ENCODE data around the gene TRIL.

DNA sequence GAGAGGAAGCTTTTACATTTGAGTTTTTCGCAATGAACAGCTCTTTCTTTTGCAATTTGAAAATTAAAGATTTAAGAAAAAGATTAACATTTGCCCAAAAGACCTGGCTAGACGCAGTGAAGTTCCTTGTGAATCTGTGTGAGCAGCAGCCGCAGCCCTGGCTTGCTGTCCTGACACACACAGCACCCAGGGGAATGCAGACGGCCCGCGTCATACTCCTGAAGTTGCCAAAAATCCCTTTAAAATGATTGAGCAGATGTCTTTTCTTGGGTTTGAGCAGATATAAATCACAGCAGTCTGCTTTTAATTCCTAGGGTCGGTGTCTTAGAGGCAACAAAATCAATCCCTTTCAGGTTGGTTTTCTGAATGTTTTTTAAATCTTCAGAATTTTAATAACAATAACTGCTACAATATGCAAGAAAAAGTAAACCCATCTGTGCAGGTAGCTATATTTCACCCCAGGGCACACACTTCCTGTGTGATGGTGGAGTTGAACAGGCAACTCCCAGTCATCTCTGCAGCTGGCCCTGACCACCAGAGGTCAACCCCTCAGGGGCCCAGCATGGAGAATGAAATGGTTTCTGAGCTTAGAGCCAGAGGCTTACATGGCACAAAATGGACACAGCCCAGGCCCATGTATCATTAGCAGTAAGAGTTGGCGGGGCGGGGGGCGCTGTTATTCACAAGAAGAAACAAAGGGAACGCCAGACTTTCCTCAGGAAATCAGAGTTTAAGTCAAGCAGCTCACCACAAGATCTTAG is 32.2 kb upstream of the TRIL start:
- TF ChIP-seq, protein P1, sequence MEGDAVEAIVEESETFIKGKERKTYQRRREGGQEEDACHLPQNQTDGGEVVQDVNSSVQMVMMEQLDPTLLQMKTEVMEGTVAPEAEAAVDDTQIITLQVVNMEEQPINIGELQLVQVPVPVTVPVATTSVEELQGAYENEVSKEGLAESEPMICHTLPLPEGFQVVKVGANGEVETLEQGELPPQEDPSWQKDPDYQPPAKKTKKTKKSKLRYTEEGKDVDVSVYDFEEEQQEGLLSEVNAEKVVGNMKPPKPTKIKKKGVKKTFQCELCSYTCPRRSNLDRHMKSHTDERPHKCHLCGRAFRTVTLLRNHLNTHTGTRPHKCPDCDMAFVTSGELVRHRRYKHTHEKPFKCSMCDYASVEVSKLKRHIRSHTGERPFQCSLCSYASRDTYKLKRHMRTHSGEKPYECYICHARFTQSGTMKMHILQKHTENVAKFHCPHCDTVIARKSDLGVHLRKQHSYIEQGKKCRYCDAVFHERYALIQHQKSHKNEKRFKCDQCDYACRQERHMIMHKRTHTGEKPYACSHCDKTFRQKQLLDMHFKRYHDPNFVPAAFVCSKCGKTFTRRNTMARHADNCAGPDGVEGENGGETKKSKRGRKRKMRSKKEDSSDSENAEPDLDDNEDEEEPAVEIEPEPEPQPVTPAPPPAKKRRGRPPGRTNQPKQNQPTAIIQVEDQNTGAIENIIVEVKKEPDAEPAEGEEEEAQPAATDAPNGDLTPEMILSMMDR (conservative IDR thresholded peaks at IDR 0.05; ENCODE audit: low read depth in 2 of 2): peak; percentile 19 to 24; a peak in 2 of 4 replicates
- TF ChIP-seq POLR2AphosphoS5 (IDR thresholded peaks at IDR 0.05; ENCODE audit: low read depth): no peak
- TF ChIP-seq EZH2phosphoT487 (IDR thresholded peaks at IDR 0.05; ENCODE audit: unreplicated experiment): no peak
- TF ChIP-seq, protein P2, sequence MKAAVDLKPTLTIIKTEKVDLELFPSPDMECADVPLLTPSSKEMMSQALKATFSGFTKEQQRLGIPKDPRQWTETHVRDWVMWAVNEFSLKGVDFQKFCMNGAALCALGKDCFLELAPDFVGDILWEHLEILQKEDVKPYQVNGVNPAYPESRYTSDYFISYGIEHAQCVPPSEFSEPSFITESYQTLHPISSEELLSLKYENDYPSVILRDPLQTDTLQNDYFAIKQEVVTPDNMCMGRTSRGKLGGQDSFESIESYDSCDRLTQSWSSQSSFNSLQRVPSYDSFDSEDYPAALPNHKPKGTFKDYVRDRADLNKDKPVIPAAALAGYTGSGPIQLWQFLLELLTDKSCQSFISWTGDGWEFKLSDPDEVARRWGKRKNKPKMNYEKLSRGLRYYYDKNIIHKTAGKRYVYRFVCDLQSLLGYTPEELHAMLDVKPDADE (IDR thresholded peaks at IDR 0.05): no peak
- TF ChIP-seq EZH2 (IDR thresholded peaks at IDR 0.05; ENCODE audit: low read depth, unreplicated experiment): no peak
- TF ChIP-seq, protein P3, sequence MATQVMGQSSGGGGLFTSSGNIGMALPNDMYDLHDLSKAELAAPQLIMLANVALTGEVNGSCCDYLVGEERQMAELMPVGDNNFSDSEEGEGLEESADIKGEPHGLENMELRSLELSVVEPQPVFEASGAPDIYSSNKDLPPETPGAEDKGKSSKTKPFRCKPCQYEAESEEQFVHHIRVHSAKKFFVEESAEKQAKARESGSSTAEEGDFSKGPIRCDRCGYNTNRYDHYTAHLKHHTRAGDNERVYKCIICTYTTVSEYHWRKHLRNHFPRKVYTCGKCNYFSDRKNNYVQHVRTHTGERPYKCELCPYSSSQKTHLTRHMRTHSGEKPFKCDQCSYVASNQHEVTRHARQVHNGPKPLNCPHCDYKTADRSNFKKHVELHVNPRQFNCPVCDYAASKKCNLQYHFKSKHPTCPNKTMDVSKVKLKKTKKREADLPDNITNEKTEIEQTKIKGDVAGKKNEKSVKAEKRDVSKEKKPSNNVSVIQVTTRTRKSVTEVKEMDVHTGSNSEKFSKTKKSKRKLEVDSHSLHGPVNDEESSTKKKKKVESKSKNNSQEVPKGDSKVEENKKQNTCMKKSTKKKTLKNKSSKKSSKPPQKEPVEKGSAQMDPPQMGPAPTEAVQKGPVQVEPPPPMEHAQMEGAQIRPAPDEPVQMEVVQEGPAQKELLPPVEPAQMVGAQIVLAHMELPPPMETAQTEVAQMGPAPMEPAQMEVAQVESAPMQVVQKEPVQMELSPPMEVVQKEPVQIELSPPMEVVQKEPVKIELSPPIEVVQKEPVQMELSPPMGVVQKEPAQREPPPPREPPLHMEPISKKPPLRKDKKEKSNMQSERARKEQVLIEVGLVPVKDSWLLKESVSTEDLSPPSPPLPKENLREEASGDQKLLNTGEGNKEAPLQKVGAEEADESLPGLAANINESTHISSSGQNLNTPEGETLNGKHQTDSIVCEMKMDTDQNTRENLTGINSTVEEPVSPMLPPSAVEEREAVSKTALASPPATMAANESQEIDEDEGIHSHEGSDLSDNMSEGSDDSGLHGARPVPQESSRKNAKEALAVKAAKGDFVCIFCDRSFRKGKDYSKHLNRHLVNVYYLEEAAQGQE (IDR thresholded peaks at IDR 0.05; ENCODE audit: unreplicated experiment): no peak
- no peak for TF ChIP-seq NANOG (IDR thresholded peaks at IDR 0.05; ENCODE audit: borderline replicate concordance)
- TF ChIP-seq STAT1 (IDR thresholded peaks at IDR 0.05; ENCODE audit: unreplicated experiment): no peak
- no peak for TF ChIP-seq JUNB (IDR thresholded peaks at IDR 0.05; ENCODE audit: unreplicated experiment)
- no peak for TF ChIP-seq ZNF114 (CRISPR knock-in tag; IDR thresholded peaks at IDR 0.05)
- TF ChIP-seq, protein P4, sequence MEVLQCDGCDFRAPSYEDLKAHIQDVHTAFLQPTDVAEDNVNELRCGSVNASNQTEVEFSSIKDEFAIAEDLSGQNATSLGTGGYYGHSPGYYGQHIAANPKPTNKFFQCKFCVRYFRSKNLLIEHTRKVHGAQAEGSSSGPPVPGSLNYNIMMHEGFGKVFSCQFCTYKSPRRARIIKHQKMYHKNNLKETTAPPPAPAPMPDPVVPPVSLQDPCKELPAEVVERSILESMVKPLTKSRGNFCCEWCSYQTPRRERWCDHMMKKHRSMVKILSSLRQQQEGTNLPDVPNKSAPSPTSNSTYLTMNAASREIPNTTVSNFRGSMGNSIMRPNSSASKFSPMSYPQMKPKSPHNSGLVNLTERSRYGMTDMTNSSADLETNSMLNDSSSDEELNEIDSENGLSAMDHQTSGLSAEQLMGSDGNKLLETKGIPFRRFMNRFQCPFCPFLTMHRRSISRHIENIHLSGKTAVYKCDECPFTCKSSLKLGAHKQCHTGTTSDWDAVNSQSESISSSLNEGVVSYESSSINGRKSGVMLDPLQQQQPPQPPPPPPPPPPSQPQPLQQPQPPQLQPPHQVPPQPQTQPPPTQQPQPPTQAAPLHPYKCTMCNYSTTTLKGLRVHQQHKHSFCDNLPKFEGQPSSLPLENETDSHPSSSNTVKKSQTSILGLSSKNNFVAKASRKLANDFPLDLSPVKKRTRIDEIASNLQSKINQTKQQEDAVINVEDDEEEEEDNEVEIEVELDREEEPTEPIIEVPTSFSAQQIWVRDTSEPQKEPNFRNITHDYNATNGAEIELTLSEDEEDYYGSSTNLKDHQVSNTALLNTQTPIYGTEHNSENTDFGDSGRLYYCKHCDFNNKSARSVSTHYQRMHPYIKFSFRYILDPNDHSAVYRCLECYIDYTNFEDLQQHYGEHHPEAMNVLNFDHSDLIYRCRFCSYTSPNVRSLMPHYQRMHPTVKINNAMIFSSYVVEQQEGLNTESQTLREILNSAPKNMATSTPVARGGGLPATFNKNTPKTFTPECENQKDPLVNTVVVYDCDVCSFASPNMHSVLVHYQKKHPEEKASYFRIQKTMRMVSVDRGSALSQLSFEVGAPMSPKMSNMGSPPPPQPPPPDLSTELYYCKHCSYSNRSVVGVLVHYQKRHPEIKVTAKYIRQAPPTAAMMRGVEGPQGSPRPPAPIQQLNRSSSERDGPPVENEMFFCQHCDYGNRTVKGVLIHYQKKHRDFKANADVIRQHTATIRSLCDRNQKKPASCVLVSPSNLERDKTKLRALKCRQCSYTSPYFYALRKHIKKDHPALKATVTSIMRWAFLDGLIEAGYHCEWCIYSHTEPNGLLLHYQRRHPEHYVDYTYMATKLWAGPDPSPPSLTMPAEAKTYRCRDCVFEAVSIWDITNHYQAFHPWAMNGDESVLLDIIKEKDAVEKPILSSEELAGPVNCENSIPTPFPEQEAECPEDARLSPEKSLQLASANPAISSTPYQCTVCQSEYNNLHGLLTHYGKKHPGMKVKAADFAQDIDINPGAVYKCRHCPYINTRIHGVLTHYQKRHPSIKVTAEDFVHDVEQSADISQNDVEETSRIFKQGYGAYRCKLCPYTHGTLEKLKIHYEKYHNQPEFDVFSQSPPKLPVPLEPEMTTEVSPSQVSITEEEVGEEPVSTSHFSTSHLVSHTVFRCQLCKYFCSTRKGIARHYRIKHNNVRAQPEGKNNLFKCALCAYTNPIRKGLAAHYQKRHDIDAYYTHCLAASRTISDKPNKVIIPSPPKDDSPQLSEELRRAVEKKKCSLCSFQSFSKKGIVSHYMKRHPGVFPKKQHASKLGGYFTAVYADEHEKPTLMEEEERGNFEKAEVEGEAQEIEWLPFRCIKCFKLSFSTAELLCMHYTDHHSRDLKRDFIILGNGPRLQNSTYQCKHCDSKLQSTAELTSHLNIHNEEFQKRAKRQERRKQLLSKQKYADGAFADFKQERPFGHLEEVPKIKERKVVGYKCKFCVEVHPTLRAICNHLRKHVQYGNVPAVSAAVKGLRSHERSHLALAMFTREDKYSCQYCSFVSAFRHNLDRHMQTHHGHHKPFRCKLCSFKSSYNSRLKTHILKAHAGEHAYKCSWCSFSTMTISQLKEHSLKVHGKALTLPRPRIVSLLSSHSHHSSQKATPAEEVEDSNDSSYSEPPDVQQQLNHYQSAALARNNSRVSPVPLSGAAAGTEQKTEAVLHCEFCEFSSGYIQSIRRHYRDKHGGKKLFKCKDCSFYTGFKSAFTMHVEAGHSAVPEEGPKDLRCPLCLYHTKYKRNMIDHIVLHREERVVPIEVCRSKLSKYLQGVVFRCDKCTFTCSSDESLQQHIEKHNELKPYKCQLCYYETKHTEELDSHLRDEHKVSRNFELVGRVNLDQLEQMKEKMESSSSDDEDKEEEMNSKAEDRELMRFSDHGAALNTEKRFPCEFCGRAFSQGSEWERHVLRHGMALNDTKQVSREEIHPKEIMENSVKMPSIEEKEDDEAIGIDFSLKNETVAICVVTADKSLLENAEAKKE (CRISPR knock-in tag; IDR thresholded peaks at IDR 0.05): no peak
- TF ChIP-seq CREB1 (CRISPR knock-in tag; IDR thresholded peaks at IDR 0.05; ENCODE audit: low read depth): no peak

Measured in GM23338 (cell line).